ENCODE measurements around the gene DDX1. TPM values are rescaled to one million over a fixed set of nuclear protein-coding genes. Genes with fewer than 3 reads are reported as not detected.

DDX1 gene
- total RNA-seq, 1 donor from 2014 or later: 89.9 TPM

DNA sequence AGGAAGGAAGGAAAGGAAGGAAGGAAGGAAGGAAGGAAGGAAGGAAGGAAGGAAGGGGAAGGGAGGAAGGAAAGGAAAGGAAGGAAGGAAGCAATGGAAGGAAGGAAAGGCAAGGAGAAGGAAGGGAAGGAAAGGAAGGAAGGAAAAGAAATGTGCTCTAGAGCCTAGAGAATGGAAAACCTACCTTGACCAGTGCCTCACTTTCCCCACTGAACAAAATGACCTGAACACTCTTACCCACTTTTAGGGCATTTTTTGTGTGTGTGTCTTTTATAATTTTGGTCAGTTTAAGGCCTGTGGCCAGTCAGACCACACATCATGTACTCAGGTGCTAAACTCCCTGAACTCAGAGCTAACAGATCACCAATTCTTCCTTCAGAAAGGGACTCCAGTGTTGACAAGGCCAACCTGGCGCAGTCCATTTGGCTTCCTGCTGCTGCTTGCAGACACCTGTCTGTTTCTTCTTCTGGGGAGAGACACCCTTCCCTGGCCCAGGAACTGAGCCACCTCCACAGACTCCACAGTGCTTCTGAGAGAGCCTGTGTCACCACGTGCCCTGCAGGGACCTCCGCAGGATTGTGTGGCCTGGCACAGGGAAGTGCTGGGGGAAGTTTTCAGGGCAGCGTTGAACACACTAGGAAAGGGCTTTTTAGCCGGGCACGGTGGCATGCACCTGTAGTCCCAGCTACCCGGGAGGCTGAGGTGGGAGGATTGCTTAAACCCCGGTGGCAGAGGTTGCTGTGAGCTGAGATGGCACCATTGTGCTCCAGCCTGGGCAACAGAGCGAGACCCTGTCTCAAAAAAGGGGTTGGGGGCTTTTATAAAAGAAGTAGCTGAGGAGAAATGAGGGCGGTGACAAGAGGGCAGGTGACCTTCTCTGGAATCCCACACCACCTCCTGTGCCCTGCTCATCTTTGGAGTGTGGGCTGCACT lies 57.2 kb downstream of the DDX1 start:
- no peak overlapping the region for H3K27ac Mint-ChIP-seq (ENCODE audit: unreplicated experiment)
- H3K4me1 Mint-ChIP-seq (ENCODE audit: low read depth): no peaks in the 10 kb centered on the region
- H3K9me3 Mint-ChIP-seq (ENCODE audit: low read depth): no peaks in the 10 kb centered on the region
- no peak overlapping the region for H3K4me3 Mint-ChIP-seq (ENCODE audit: unreplicated experiment)
- no peaks in the 10 kb centered on the region for H3K36me3 Mint-ChIP-seq (ENCODE audit: low read depth)
- H3K27me3 Mint-ChIP-seq (ENCODE audit: low read depth): peaks cover 24% of the 10 kb centered on the region
- TF ChIP-seq CTCF (IDR thresholded peaks at IDR 0.05): no peak
- DNase-seq (ENCODE audit: low spot score): no peak

GRCh38 chr2:15649561-15650255 lies 58.0 kb downstream of the DDX1 start:
- no peak for DNase-seq (ENCODE audit: low spot score)
- Mint-ChIP-seq H3K27ac (ENCODE audit: unreplicated experiment) (no peak overlapping the region), H3K27me3 (ENCODE audit: low read depth) (peaks cover 24% of the 10 kb centered on the region)

DNA sequence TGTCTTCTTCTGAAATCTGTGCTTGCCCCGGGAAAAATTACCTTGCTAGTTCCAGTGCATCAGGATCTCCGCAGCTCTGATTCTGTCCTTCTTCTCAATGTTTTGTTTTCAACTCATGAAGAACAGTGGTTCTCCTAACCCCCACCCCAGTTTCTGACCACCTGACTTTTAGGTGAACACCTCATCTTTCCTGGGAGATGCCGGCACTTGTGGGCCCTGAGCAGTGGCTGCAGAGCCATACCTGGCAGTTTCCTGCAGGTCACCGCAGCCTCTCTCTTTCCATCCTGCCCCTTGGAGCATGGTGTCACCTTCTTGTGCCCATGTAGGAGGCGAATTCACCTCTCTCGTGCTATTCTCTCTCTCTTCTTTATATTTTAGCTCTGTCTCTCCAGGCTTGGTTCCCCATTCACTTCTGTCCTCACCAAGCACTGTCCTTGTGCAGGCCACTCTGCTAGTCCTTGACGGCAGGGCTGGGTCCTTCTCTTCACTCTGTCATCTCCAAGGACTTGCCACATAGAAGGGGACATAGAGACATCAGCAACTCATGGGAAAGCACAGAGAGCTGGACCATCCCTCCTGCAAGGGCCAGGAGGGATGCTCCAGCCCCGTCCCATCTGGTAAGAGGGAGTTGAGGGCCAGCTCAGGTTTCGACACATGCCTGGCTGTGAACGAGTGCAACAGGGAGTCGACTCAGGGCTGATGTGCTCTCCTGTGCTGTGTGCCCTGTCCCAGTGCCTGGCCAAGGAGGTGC lies 59.1 kb downstream of the DDX1 start:
- Mint-ChIP-seq H3K27me3 (ENCODE audit: low read depth) (peaks cover 32% of the 10 kb centered on the region), H3K36me3 (ENCODE audit: low read depth) (no peaks in the 10 kb centered on the region), H3K27ac (ENCODE audit: unreplicated experiment) (no peak overlapping the region), H3K4me1 (ENCODE audit: low read depth) (no peaks in the 10 kb centered on the region), H3K4me3 (ENCODE audit: unreplicated experiment) (no peak overlapping the region), H3K9me3 (ENCODE audit: low read depth) (no peaks in the 10 kb centered on the region)
- DNase-seq (ENCODE audit: low spot score): no peak
- no peak for TF ChIP-seq CTCF (IDR thresholded peaks at IDR 0.05)

More at GRCh38 chr2:15649561-15650255, 58.0 kb downstream of the DDX1 start:
- Mint-ChIP-seq H3K4me3 (ENCODE audit: unreplicated experiment) (no peak overlapping the region), H3K4me1 (ENCODE audit: low read depth) (no peaks in the 10 kb centered on the region), H3K36me3 (ENCODE audit: low read depth) (no peaks in the 10 kb centered on the region), H3K9me3 (ENCODE audit: low read depth) (no peaks in the 10 kb centered on the region)
- TF ChIP-seq CTCF (IDR thresholded peaks at IDR 0.05): no peak

DNA sequence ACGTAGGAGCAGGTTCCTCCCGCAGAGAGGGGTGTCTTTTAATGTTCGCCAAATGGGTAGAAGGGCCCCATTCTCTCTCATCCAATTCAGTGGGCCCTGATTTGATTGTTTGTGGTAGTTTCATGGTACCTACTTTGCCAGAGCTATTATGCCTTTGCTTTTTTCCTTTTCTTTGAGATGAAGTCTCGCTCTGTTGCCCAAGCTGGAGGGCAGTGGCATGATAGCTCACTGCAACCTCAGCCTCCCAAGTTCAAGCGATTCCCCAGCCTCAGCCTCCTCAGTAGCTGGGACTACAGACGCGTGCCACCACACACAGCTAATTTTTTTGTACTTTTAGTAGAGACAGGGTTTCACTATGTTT lies 59.7 kb downstream of the DDX1 start:
- Mint-ChIP-seq H3K9me3 (ENCODE audit: low read depth) (no peaks in the 10 kb centered on the region), H3K4me3 (ENCODE audit: unreplicated experiment) (no peak overlapping the region), H3K4me1 (ENCODE audit: low read depth) (no peaks in the 10 kb centered on the region), H3K27ac (ENCODE audit: unreplicated experiment) (no peak overlapping the region), H3K36me3 (ENCODE audit: low read depth) (no peaks in the 10 kb centered on the region), H3K27me3 (ENCODE audit: low read depth) (peaks cover 32% of the 10 kb centered on the region)
- TF ChIP-seq CTCF (IDR thresholded peaks at IDR 0.05): no peak
- DNase-seq (ENCODE audit: low spot score): no peak

- no peak for DNase-seq (ENCODE audit: low spot score)
- Mint-ChIP-seq H3K9me3 (ENCODE audit: low read depth) (no peaks in the 10 kb centered on the region), H3K4me3 (ENCODE audit: unreplicated experiment) (no peak overlapping the region), H3K36me3 (ENCODE audit: low read depth) (no peaks in the 10 kb centered on the region), H3K27ac (ENCODE audit: unreplicated experiment) (no peak overlapping the region), H3K4me1 (ENCODE audit: low read depth) (no peaks in the 10 kb centered on the region), H3K27me3 (ENCODE audit: low read depth) (peaks cover 32% of the 10 kb centered on the region)
- TF ChIP-seq CTCF (IDR thresholded peaks at IDR 0.05): no peak
These were observed 60.6 kb downstream of the DDX1 start for GRCh38 chr2:15652252-15652651.

Data from chondrocyte (in vitro differentiated cells).